ENCODE results near the gene TMEM9.

The TMEM9 gene

DNA sequence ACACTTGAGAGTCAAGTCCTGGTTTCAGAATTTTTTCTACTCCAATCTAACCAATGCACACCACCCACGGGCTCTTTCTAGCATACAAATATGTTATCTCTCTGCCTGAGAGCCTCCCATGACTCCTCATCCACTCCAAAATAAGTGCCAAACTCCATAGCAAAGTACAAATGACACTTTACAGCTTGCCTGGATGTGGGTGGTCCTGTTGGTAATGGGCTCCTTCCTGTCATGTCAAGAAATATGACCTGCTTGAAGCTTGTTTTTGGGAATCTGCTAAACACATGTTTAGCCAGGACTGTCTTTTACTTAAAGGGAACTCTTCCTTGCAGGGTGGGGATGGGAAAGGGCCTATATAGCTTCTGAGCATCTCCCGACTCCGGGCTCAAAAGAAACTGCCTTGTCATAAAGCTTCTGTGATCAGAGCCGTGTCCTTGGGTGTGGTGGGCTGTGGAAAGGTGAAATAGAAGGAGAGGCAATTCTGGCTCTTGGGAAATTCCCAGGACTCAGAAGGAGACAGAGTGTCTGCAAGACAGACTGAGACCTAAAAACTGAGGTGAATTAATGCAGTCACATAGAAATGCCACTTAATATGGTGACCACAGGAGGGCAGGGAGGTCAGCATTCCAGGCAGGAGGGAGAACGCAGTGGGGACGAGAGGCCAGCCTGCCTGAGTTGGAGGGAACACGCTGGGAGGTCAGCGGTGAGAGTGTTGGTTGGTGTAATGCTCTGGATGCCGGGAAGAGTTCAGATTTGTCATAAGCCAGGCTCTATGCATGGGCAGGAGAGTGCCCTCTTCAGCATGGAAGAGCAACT is 30.2 kb upstream of the TMEM9 start:
- TF ChIP-seq, protein P1, sequence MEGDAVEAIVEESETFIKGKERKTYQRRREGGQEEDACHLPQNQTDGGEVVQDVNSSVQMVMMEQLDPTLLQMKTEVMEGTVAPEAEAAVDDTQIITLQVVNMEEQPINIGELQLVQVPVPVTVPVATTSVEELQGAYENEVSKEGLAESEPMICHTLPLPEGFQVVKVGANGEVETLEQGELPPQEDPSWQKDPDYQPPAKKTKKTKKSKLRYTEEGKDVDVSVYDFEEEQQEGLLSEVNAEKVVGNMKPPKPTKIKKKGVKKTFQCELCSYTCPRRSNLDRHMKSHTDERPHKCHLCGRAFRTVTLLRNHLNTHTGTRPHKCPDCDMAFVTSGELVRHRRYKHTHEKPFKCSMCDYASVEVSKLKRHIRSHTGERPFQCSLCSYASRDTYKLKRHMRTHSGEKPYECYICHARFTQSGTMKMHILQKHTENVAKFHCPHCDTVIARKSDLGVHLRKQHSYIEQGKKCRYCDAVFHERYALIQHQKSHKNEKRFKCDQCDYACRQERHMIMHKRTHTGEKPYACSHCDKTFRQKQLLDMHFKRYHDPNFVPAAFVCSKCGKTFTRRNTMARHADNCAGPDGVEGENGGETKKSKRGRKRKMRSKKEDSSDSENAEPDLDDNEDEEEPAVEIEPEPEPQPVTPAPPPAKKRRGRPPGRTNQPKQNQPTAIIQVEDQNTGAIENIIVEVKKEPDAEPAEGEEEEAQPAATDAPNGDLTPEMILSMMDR (IDR thresholded peaks at IDR 0.05; ENCODE audit: insufficient read depth, low read length, poor library complexity, severe bottlenecking), result peak; percentile 43
- Histone ChIP-seq H3K27me3 (replicated peaks; ENCODE audit: control insufficient read depth, insufficient read depth, low read length) (peaks cover 1% of the 10 kb centered on the region; the same call in 1 of the 2 replicates), H3K4me3 (replicated peaks; ENCODE audit: low read depth, low read length) (no peak overlapping the region), H3K36me3 (ENCODE audit: control insufficient read depth, insufficient read depth, low read length) (no peaks in the 10 kb centered on the region)
- no peak for DNase-seq (ENCODE audit: extremely low read depth, insufficient read length)

DNA sequence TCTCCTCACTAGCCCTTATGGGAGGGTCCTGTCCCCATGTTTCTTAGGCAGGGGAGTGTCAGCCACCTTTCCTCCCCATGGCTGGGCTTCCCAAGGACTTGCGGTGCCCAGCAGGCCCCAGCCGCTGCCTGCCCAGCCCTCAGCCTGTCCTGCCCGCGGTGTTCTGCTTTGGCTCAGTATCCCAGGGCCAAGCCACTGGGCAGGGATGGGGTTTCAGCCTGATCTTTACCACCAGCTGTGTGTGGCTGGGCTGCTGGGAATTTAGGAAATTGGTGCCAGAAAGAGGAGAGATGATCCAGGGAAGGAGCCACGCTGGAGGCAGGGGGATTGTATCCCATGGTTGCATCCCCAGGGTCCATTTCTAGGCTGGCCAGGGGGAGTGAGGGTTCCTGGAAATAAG is 29.5 kb upstream of the TMEM9 start:
- DNase-seq (ENCODE audit: extremely low read depth, insufficient read length), result no peak
- no peak overlapping the region for H3K4me3 ChIP-seq (replicated peaks; ENCODE audit: low read depth, low read length)
- peaks cover 1% of the 10 kb centered on the region; the same call in 1 of the 2 replicates for H3K27me3 ChIP-seq (replicated peaks; ENCODE audit: control insufficient read depth, insufficient read depth, low read length)
- TF ChIP-seq, protein P1 (IDR thresholded peaks at IDR 0.05; ENCODE audit: insufficient read depth, low read length, poor library complexity, severe bottlenecking), result no peak
- no peaks in the 10 kb centered on the region for H3K36me3 ChIP-seq (ENCODE audit: control insufficient read depth, insufficient read depth, low read length)

DNA sequence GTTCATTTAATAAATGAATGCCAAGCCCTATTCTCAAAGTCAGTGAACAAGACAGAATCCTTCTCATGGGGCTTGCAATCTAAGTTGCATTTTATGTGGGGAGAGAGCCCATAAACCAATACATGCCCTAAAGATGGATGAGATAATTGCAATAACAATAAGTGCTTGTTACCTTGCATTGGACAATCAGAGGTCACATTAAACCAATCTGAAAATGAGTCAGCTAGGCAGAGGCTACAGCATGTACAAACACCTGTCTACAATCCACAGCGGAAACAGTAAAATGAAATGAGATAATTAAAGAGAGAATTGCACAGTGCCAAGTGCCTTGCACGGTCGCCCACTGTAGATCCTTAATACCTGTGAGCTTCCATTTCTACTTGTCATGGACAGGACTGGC is 28.9 kb upstream of the TMEM9 start:
- no peak overlapping the region for H3K4me3 ChIP-seq (replicated peaks; ENCODE audit: low read depth, low read length)
- H3K36me3 ChIP-seq (ENCODE audit: control insufficient read depth, insufficient read depth, low read length), result no peaks in the 10 kb centered on the region
- TF ChIP-seq, protein P1 (IDR thresholded peaks at IDR 0.05; ENCODE audit: insufficient read depth, low read length, poor library complexity, severe bottlenecking), result no peak
- DNase-seq (ENCODE audit: extremely low read depth, insufficient read length), result no peak
- H3K27me3 ChIP-seq (replicated peaks; ENCODE audit: control insufficient read depth, insufficient read depth, low read length), result peaks cover 1% of the 10 kb centered on the region; the same call in 1 of the 2 replicates

DNA sequence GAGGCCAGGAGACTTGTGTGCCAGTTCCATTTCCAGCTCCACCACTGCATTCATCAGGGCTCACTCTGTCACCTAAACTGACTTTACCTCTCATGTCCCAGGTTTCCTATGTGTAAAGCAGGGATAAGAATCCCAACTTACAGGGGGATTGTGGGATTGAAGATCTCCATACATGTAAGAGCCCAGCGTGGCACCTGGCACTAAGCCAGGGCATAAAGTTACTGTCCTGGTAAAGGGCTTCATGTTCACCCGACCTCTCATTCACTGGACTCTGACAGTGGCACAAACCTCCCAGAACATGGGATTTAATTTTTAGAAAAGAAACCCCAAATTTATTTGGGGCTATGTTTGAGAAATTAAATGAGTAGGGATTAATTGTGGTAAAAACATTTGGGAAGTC is 27.5 kb upstream of the TMEM9 start:
- Histone ChIP-seq H3K4me3 (replicated peaks; ENCODE audit: low read depth, low read length) (no peak overlapping the region), H3K36me3 (ENCODE audit: control insufficient read depth, insufficient read depth, low read length) (no peaks in the 10 kb centered on the region), H3K27me3 (replicated peaks; ENCODE audit: control insufficient read depth, insufficient read depth, low read length) (no peaks in the 10 kb centered on the region)
- TF ChIP-seq, protein P1 (IDR thresholded peaks at IDR 0.05; ENCODE audit: insufficient read depth, low read length, poor library complexity, severe bottlenecking), result no peak
- DNase-seq (ENCODE audit: extremely low read depth, insufficient read length), result no peak

DNA sequence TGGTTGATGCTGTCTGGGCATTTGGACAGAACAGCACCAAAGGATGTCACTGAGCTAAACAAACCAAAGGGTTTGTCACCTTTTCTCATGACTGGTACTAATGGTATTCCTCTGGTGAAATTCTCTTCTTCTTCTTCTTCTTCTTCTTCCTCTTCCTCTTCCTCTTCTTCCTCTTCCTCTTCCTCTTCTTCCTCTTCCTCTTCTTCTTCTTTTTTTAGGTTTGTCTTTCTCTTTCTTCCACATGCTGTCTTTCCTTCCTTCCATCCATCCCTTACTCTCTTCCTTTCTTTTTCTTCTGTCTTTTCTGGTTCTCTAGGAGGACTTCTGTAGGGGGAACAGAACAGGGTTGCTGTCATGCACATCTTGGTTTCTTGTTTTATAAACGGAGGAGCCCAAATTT is 27.0 kb upstream of the TMEM9 start:
- no peak for DNase-seq (ENCODE audit: extremely low read depth, insufficient read length)
- H3K27me3 ChIP-seq (replicated peaks; ENCODE audit: control insufficient read depth, insufficient read depth, low read length), result no peaks in the 10 kb centered on the region
- TF ChIP-seq, protein P1 (IDR thresholded peaks at IDR 0.05; ENCODE audit: insufficient read depth, low read length, poor library complexity, severe bottlenecking), result no peak
- H3K36me3 ChIP-seq (ENCODE audit: control insufficient read depth, insufficient read depth, low read length), result no peaks in the 10 kb centered on the region
- H3K4me3 ChIP-seq (replicated peaks; ENCODE audit: low read depth, low read length), result no peak overlapping the region

Data from GM06990 (cell line).